Mesenchymal stem cell (in vitro differentiated cells and primary cell): ENCODE data around the gene GAA. TPM values are rescaled to one million over a fixed set of nuclear protein-coding genes. Genes with fewer than 3 reads are reported as not detected.

Experiments
- DNase-seq: peaks from one replicate; pipeline ENCODE4 v3.0.0-alpha.2; 2013
- H2AFZ ChIP-seq: one replicate; pipeline ENCODE4 v1.6.1; 2013; ENCODE audit warnings: low read depth, mild to moderate bottlenecking, control low read depth, inconsistent platforms, low read length, moderate library complexity
- H2AK5ac ChIP-seq: 2 replicates; pipeline ENCODE4 v1.6.1; 2013; ENCODE audit warnings: low read length, moderate library complexity, mild to moderate bottlenecking, inconsistent platforms; ENCODE audit not compliant: severe bottlenecking
- H2BK120ac ChIP-seq: one replicate; pipeline ENCODE4 v1.6.1; 2013; ENCODE audit warnings: low read depth, mild to moderate bottlenecking, inconsistent platforms, low read length, moderate library complexity
- H2BK12ac ChIP-seq, 2 experiments: one replicate each; pipeline ENCODE4 v1.6.1; 2013; ENCODE audit warnings: inconsistent platforms in 2 of 2, low read length in 2 of 2, mild to moderate bottlenecking in 2 of 2, moderate library complexity in 2 of 2, control low read depth in 1 of 2
- H2BK15ac ChIP-seq: one replicate; pipeline ENCODE4 v1.6.1; 2013; ENCODE audit warnings: mild to moderate bottlenecking, low read depth, inconsistent platforms; ENCODE audit not compliant: poor library complexity, severe bottlenecking
- H2BK5ac ChIP-seq: 2 replicates; pipeline ENCODE4 v1.6.1; 2013; ENCODE audit warnings: low read depth, mild to moderate bottlenecking, low read length, control low read depth, inconsistent platforms; ENCODE audit not compliant: poor library complexity, severe bottlenecking
- H3K14ac ChIP-seq, 2 experiments: one replicate each; pipeline ENCODE4 v1.6.1; 2013; ENCODE audit warnings: inconsistent platforms in 2 of 2, low read length in 2 of 2, control low read depth in 1 of 2, mild to moderate bottlenecking in 1 of 2, moderate library complexity in 1 of 2
- H3K18ac ChIP-seq, 2 experiments: one replicate each; pipeline ENCODE4 v1.6.1; 2013; ENCODE audit warnings: inconsistent platforms in 2 of 2, low read length in 2 of 2, control low read depth in 1 of 2, low read depth in 1 of 2, mild to moderate bottlenecking in 1 of 2
- H3K23ac ChIP-seq, 2 experiments: one replicate each; pipeline ENCODE4 v1.6.1; 2013; ENCODE audit warnings: inconsistent platforms in 2 of 2, low read length in 2 of 2, mild to moderate bottlenecking in 2 of 2, moderate library complexity in 2 of 2, control low read depth in 1 of 2
- H3K27ac ChIP-seq: 2 replicates; pipeline ENCODE4 v1.5.1; 2013; ENCODE audit warnings: mild to moderate bottlenecking, moderate library complexity, low read length, control low read depth, inconsistent platforms; ENCODE audit not compliant: poor library complexity, severe bottlenecking
- H3K27me3 ChIP-seq, 2 experiments: 2 replicates each; pipeline versions ENCODE4 v1.6.1 to v1.7.0; 2013; ENCODE audit warnings: low read length in 2 of 2, mild to moderate bottlenecking in 2 of 2, moderate library complexity in 2 of 2, control low read depth in 1 of 2, inconsistent platforms in 1 of 2; ENCODE audit not compliant: control insufficient read depth in 1 of 2, insufficient read depth in 1 of 2
- H3K36me3 ChIP-seq, 2 experiments: 2 replicates each; pipeline versions ENCODE4 v1.6.1 to v1.7.0; 2013; ENCODE audit warnings: low read length in 2 of 2, control low read depth in 1 of 2, inconsistent platforms in 1 of 2, low read depth in 1 of 2, mild to moderate bottlenecking in 1 of 2; ENCODE audit not compliant: insufficient read depth in 2 of 2, control insufficient read depth in 1 of 2
- H3K4ac ChIP-seq, 2 experiments: one replicate each; pipeline ENCODE4 v1.6.1; 2013; ENCODE audit warnings: inconsistent platforms in 2 of 2, low read length in 2 of 2, mild to moderate bottlenecking in 2 of 2, moderate library complexity in 2 of 2, control low read depth in 1 of 2, low read depth in 1 of 2
- H3K4me1 ChIP-seq: 2 replicates; pipeline ENCODE4 v1.6.1; 2013; ENCODE audit warnings: low read depth, low read length, control low read depth; ENCODE audit not compliant: control insufficient read depth, insufficient read depth
- H3K4me2 ChIP-seq: 2 replicates; pipeline ENCODE4 v1.6.1; 2013; ENCODE audit warnings: low read length, mild to moderate bottlenecking, inconsistent platforms; ENCODE audit not compliant: poor library complexity, severe bottlenecking
- H3K4me3 ChIP-seq, 2 experiments: 2 replicates each; pipeline versions ENCODE4 v1.5.1 to v1.7.0; 2013; ENCODE audit warnings: low read length in 2 of 2, mild to moderate bottlenecking in 2 of 2, control low read depth in 1 of 2, low read depth in 1 of 2; ENCODE audit not compliant: insufficient read depth in 1 of 2
- H3K79me1 ChIP-seq: replicated peaks from 2 replicates; pipeline ENCODE4 v1.6.1; 2013; ENCODE audit warnings: mild to moderate bottlenecking, control low read depth, low read length, inconsistent platforms; ENCODE audit not compliant: poor library complexity, severe bottlenecking
- H3K9ac ChIP-seq: 2 replicates; pipeline ENCODE4 v1.7.0; 2013; ENCODE audit warnings: mild to moderate bottlenecking, low read length, moderate library complexity
- H3K9me3 ChIP-seq: 2 replicates; pipeline ENCODE4 v1.7.0; 2013; ENCODE audit warnings: mild to moderate bottlenecking, low read length; ENCODE audit not compliant: control insufficient read depth
- H4K8ac ChIP-seq: one replicate; pipeline ENCODE4 v1.6.1; 2013; ENCODE audit warnings: inconsistent platforms, mild to moderate bottlenecking, low read length, moderate library complexity
- H4K91ac ChIP-seq: one replicate; pipeline ENCODE4 v1.6.1; 2013; ENCODE audit warnings: mild to moderate bottlenecking, low read length, inconsistent platforms
- WGBS: methylation state at CpG from one replicate; pipeline ENCODE4 v1.1.7; 2013; ENCODE audit warnings: mixed read lengths; 5-methylcytosine and 5-hydroxymethylcytosine counted together
- small RNA-seq: library from polyadenylated mRNA; stranded (forward); fragments of <200 nt; extraction: miRNeasy Mini kit (QIAGEN cat#:217004); gene quantifications from one replicate; pipeline ENCODE3, GENCODE V24; 2013; ENCODE audit warnings: low read depth

The GAA gene

DNA sequence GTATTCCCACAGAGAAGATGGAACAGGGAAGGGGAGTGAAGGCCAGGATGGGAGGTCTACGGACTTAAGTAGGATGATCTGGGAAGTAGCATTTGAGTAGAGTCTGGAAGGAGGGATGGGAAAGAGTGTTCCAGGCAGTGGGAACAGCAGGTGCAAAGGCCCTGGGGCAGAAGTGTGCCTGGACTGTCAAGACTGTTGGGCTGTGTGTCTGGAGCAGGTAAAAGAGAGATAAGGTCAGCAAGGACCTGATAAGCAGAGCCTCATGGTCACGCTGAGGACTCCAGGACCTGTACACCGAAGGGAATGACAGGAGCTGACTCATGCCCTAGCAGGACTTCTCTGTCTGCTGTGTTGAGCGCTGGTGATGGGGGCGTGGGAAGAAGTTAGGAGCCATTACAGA lies 67.7 kb downstream of the GAA start:
- H2BK120ac ChIP-seq: no peak overlapping the region
- no peaks in the 10 kb centered on the region for H3K4me1 ChIP-seq
- H3K4me3 ChIP-seq: no peak overlapping the region
- no peak overlapping the region for H4K8ac ChIP-seq
- H3K9ac ChIP-seq: no peak overlapping the region
- WGBS: 92% methylated on average over 5 of the region's 5 CpGs
- H3K36me3 ChIP-seq: peaks cover 0 to 2% of the 10 kb centered on the region in 2 experiments
- no peak overlapping the region for H3K23ac ChIP-seq
- no peak overlapping the region for H2BK12ac ChIP-seq
- no peak overlapping the region for H2AK5ac ChIP-seq
- H3K18ac ChIP-seq: no peak overlapping the region
- no peak for DNase-seq
- H2BK15ac ChIP-seq: no peak overlapping the region
- H3K9me3 ChIP-seq: no peaks in the 10 kb centered on the region
- no peaks in the 10 kb centered on the region for H3K79me1 ChIP-seq
- H3K27ac ChIP-seq: no peak overlapping the region
- no peak overlapping the region for H2BK5ac ChIP-seq
- no peak overlapping the region for H3K14ac ChIP-seq
- H3K27me3 ChIP-seq: peaks cover 26 to 37% of the 10 kb centered on the region in 2 experiments
- no peak overlapping the region for H4K91ac ChIP-seq
- H3K4me2 ChIP-seq: no peak overlapping the region
- H2AFZ ChIP-seq: no peak overlapping the region
- no peak overlapping the region for H3K4ac ChIP-seq

Small RNA genes lying within 50 kb of the gene (small RNA-seq; reads per million reads assigned to genes)
- not detected for gene AC087741.2
- not detected for gene MIR1268B
